ENCODE results near the gene AGMO.

DNA sequence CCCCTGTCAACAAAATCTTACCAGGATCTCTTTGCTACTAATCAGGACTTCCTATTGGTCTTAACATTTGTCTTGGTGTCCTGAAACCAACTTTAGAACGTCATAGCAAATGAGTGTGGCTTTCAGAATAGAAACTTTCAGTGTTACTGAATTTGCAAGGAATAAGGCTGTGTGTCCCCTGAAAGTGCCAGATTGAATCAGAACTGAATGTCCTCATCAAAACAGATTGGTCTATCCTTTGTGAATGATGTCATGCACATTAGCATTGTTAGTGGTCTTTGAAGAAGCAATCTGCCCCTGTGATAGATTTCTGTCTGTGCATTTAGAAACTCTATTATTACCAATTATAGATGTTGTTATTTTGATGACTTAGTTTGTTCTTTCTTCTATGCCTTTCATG is 119.9 kb downstream of the AGMO start:
- TF ChIP-seq, protein P1, sequence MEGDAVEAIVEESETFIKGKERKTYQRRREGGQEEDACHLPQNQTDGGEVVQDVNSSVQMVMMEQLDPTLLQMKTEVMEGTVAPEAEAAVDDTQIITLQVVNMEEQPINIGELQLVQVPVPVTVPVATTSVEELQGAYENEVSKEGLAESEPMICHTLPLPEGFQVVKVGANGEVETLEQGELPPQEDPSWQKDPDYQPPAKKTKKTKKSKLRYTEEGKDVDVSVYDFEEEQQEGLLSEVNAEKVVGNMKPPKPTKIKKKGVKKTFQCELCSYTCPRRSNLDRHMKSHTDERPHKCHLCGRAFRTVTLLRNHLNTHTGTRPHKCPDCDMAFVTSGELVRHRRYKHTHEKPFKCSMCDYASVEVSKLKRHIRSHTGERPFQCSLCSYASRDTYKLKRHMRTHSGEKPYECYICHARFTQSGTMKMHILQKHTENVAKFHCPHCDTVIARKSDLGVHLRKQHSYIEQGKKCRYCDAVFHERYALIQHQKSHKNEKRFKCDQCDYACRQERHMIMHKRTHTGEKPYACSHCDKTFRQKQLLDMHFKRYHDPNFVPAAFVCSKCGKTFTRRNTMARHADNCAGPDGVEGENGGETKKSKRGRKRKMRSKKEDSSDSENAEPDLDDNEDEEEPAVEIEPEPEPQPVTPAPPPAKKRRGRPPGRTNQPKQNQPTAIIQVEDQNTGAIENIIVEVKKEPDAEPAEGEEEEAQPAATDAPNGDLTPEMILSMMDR (IDR thresholded peaks at IDR 0.05; ENCODE audit: insufficient read depth, low read depth, low read length): no peak
- no peak for TF ChIP-seq EZH2 (IDR thresholded peaks at IDR 0.05; ENCODE audit: insufficient read depth, low read length)
